ENCODE data around the gene CKAP2L. TPM values are rescaled to one million over a fixed set of nuclear protein-coding genes. Genes with fewer than 3 reads are reported as not detected.

Gene CKAP2L
- polyA plus RNA-seq, 4 donors: 13.8 to 16.6 (median 15.2) TPM

DNA sequence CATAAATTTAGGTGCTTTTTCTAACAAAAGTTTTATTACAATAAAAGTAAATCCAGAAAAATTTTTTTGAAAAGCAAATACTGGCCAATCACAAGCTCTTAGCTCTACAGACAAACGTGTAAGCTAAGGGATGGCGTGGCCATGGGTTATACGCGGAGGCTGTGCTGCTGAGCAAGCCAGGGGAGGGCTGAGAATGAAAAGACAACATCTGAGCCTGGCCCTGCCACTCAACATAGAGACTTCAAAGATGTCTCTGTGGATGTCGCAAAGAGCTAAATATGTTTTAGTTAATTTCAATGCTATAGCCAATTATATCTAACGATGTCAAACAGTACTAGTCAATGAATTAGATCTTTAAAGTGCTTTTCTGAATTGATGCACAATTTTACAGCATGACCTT lies 76.9 kb downstream of the CKAP2L start:
- no peak for DNase-seq (ENCODE audit: low read depth in 4 of 4, low spot score in 3 of 4)

Other genes starting within 250 kb of the CKAP2L start
- gene POLR1B, start 222.1 kb downstream of the CKAP2L start, polyA plus RNA-seq (ENCODE audit: insufficient read length in 4 of 4): 10 to 100 TPM; 19.2 to 27.0 (median 25.1) TPM
- gene CHCHD5, start 180.0 kb downstream of the CKAP2L start, polyA plus RNA-seq (ENCODE audit: insufficient read length in 4 of 4): 10 to 100 TPM; 24.4 to 37.4 (median 27.3) TPM
- 10 to 100 TPM; 37.3 to 42.9 (median 41.9) TPM for gene SLC20A1, start 118.7 kb downstream of the CKAP2L start, polyA plus RNA-seq (ENCODE audit: insufficient read length in 4 of 4)
- gene NT5DC4, start 43.6 kb downstream of the CKAP2L start, polyA plus RNA-seq (ENCODE audit: insufficient read length in 4 of 4): under 1 TPM in 3 of 4 donors, not detected in 1; 0.08 to 0.48 (median 0.29) TPM
- under 1 TPM in 2 of 4 donors, not detected in 2; 0.23 to 0.31 TPM for gene IL1A, start 19.9 kb upstream of the CKAP2L start, polyA plus RNA-seq (ENCODE audit: insufficient read length in 4 of 4)
- gene IL1B, start 72.2 kb upstream of the CKAP2L start, polyA plus RNA-seq (ENCODE audit: insufficient read length in 4 of 4): 1 to 10 TPM in 1 of 4 donors, under 1 TPM in 3; 0.43 to 1.2 (median 0.84) TPM
- under 1 TPM in 2 of 4 donors, not detected in 2; 0.26 to 0.27 TPM for gene IL37, start 146.6 kb upstream of the CKAP2L start, polyA plus RNA-seq (ENCODE audit: insufficient read length in 4 of 4)
- under 1 TPM in 3 of 4 donors, not detected in 1; 0.05 to 0.29 (median 0.17) TPM for gene IL36G, start 213.4 kb upstream of the CKAP2L start, polyA plus RNA-seq (ENCODE audit: insufficient read length in 4 of 4)
- not detected for gene IL36A, start 240.8 kb upstream of the CKAP2L start, polyA plus RNA-seq (ENCODE audit: insufficient read length in 4 of 4)

All from right renal pelvis (tissue), 4 donors.